WTC11 (cell line): Measurements from ENCODE around the gene PEX19. TPM values are rescaled to one million over a fixed set of nuclear protein-coding genes. Genes with fewer than 3 reads are reported as not detected.

Source experiments
- ATAC-seq: fragments of 200-7000 bp; cut with Tn5 transposase; 2 replicates; pipeline ENCODE4 v1.10.0; 2021; ENCODE audit warnings: mild to moderate bottlenecking, moderate library complexity
- CTCF ChIA-PET: fragments of 300-600 bp; sonication (Branson Sonifier 250); formaldehyde crosslinking; loops from one replicate; lab custom pipeline; 2021; ENCODE audit warnings: antibody characterized with exemption; lab: Charles Lee
- POLR2A ChIA-PET: fragments of 350-600 bp; sonication (Branson Sonifier 250); formaldehyde crosslinking; loops from one replicate; lab custom pipeline; 2021; ENCODE audit warnings: antibody characterized with exemption; lab: Charles Lee
- DNase-seq: peaks from one replicate; pipeline ENCODE4 v3.0.0; 2021; ENCODE audit warnings: low spot score
- H3K27ac Mint-ChIP-seq: 2 replicates; pipeline ENCODE4 v1.8.0; 2021; ENCODE audit warnings: mixed read lengths
- H3K27me3 Mint-ChIP-seq: 2 replicates; pipeline ENCODE4 v1.8.0; 2021; ENCODE audit warnings: low read depth, mild to moderate bottlenecking, moderate library complexity, mixed read lengths
- H3K36me3 Mint-ChIP-seq: 2 replicates; pipeline ENCODE4 v1.8.0; 2021; ENCODE audit warnings: mixed read lengths
- H3K4me1 Mint-ChIP-seq: 2 replicates; pipeline ENCODE4 v1.8.0; 2022; ENCODE audit warnings: mixed read lengths
- H3K4me3 Mint-ChIP-seq: 2 replicates; pipeline ENCODE4 v1.8.0; 2021; ENCODE audit warnings: mild to moderate bottlenecking, moderate library complexity, mixed read lengths
- H3K9me3 Mint-ChIP-seq: 2 replicates; pipeline ENCODE4 v1.8.0; 2021; ENCODE audit warnings: mixed read lengths
- ATF1 ChIP-seq: sonication (generic); formaldehyde crosslinking; IDR thresholded peaks from 2 replicates; pipeline ENCODE4 v1.8.1; 2023; ENCODE audit warnings: mild to moderate bottlenecking, moderate library complexity, missing genetic modification reagents
- ATF2 ChIP-seq: sonication (generic); formaldehyde crosslinking; IDR thresholded peaks from 2 replicates; pipeline ENCODE4 v1.8.1; 2022; ENCODE audit warnings: low read depth, missing genetic modification reagents, borderline replicate concordance
- ATF3 ChIP-seq: sonication (generic); formaldehyde crosslinking; conservative IDR thresholded peaks from 2 replicates; pipeline ENCODE4 v1.8.1; 2022; ENCODE audit warnings: mild to moderate bottlenecking, missing genetic modification reagents
- E2F1 ChIP-seq: sonication (generic); formaldehyde crosslinking; IDR thresholded peaks from 2 replicates; pipeline ENCODE4 v1.8.0; 2022; ENCODE audit warnings: mild to moderate bottlenecking, missing genetic modification reagents
- ESRRA ChIP-seq: sonication (generic); formaldehyde crosslinking; IDR thresholded peaks from 2 replicates; pipeline ENCODE4 v1.8.1; 2022; ENCODE audit warnings: mild to moderate bottlenecking, missing genetic modification reagents, borderline replicate concordance
- FOXK1 ChIP-seq: sonication (generic); formaldehyde crosslinking; IDR thresholded peaks from 2 replicates; pipeline ENCODE4 v1.8.0; 2022; ENCODE audit warnings: mild to moderate bottlenecking, moderate library complexity, missing genetic modification reagents
- GABPB1 ChIP-seq: sonication (generic); formaldehyde crosslinking; IDR thresholded peaks from 2 replicates; pipeline ENCODE4 v1.8.1; 2023; ENCODE audit warnings: mild to moderate bottlenecking, missing genetic modification reagents
- GRHL2 ChIP-seq: fragments of 250-450 bp; sonication (Bioruptor Pico); IDR thresholded peaks from 2 replicates; pipeline ENCODE4 v1.8.0; 2022; ENCODE audit warnings: mild to moderate bottlenecking, moderate library complexity; ENCODE audit not compliant: insufficient replicate concordance, severe bottlenecking
- IRF2 ChIP-seq: sonication (generic); formaldehyde crosslinking; IDR thresholded peaks from 2 replicates; pipeline ENCODE4 v1.8.0; 2022; ENCODE audit warnings: low read depth, missing genetic modification reagents, borderline replicate concordance
- JAZF1 ChIP-seq: fragments of 250-450 bp; sonication (Bioruptor Pico); IDR thresholded peaks from 2 replicates; pipeline ENCODE4 v1.9.0; 2021; ENCODE audit warnings: moderate library complexity, mild to moderate bottlenecking, inconsistent platforms
- MAX ChIP-seq: sonication (generic); formaldehyde crosslinking; IDR thresholded peaks from 2 replicates; pipeline ENCODE4 v1.8.0; 2022; ENCODE audit warnings: mild to moderate bottlenecking, missing genetic modification reagents
- MLX ChIP-seq: sonication (generic); formaldehyde crosslinking; IDR thresholded peaks from 2 replicates; pipeline ENCODE4 v1.8.1; 2023; ENCODE audit warnings: mild to moderate bottlenecking, missing genetic modification reagents, moderate library complexity
- OVOL2 ChIP-seq: fragments of 250-450 bp; sonication (Bioruptor Pico); IDR thresholded peaks from 2 replicates; pipeline ENCODE4 v1.9.0; 2021; ENCODE audit warnings: mild to moderate bottlenecking, borderline replicate concordance
- SMAD3 ChIP-seq: sonication (generic); formaldehyde crosslinking; IDR thresholded peaks from 2 replicates; pipeline ENCODE4 v1.8.0; 2022; ENCODE audit warnings: missing genetic modification reagents, mild to moderate bottlenecking, borderline replicate concordance
- SMAD4 ChIP-seq: sonication (generic); formaldehyde crosslinking; IDR thresholded peaks from 2 replicates; pipeline ENCODE4 v1.8.0; 2022; ENCODE audit warnings: mild to moderate bottlenecking, missing genetic modification reagents
- SOX15 ChIP-seq: fragments of 250-450 bp; sonication (Bioruptor Pico); IDR thresholded peaks from 2 replicates; pipeline ENCODE4 v1.9.0; 2021; ENCODE audit warnings: mild to moderate bottlenecking
- TP53 ChIP-seq: sonication (generic); formaldehyde crosslinking; IDR thresholded peaks from 2 replicates; pipeline ENCODE4 v1.8.1; 2023; ENCODE audit warnings: mild to moderate bottlenecking, missing genetic modification reagents
- ZMAT4 ChIP-seq: fragments of 250-450 bp; sonication (Bioruptor Pico); IDR thresholded peaks from 2 replicates; pipeline ENCODE4 v1.9.0; 2021; ENCODE audit warnings: mild to moderate bottlenecking
- ZNF121 ChIP-seq: sonication (generic); formaldehyde crosslinking; IDR thresholded peaks from 2 replicates; pipeline ENCODE4 v1.8.0; 2023; ENCODE audit warnings: missing genetic modification reagents
- ZNF219 ChIP-seq: sonication (generic); formaldehyde crosslinking; IDR thresholded peaks from 2 replicates; pipeline ENCODE4 v1.8.0; 2023; ENCODE audit warnings: missing genetic modification reagents, mild to moderate bottlenecking, borderline replicate concordance
- ZNF671 ChIP-seq: fragments of 250-450 bp; sonication (Bioruptor Pico); IDR thresholded peaks from 2 replicates; pipeline ENCODE4 v1.8.0; 2021; ENCODE audit warnings: mild to moderate bottlenecking
- ZSCAN18 ChIP-seq: fragments of 250-450 bp; sonication (Bioruptor Pico); IDR thresholded peaks from 2 replicates; pipeline ENCODE4 v2.1.2; 2022; ENCODE audit warnings: mild to moderate bottlenecking, moderate library complexity
- total RNA-seq: library from RNA; stranded (reverse); gene quantifications from 3 replicates; pipeline ENCODE4 v1.2.3, GENCODE V29; 2021

The PEX19 gene
- total RNA-seq, 1 experiment from 2014 or later: 85.2 TPM

GRCh38 chr1:160236806-160237205, 48.1 kb downstream of the PEX19 start (continued):
- no peak for TF ChIP-seq ESRRA (CRISPR knock-in tag)

GRCh38 chr1:160232911-160233310, 52.0 kb downstream of the PEX19 start:
- no peak for TF ChIP-seq ZNF219 (CRISPR knock-in tag)
- TF ChIP-seq ZMAT4 (CRISPR knock-in tag): no peak
- no peak for TF ChIP-seq ATF2 (CRISPR knock-in tag)
- TF ChIP-seq ATF3 (CRISPR knock-in tag): no peak
- TF ChIP-seq ATF1 (CRISPR knock-in tag): no peak
- no peak for TF ChIP-seq GABPB1 (CRISPR knock-in tag)
- TF ChIP-seq GRHL2: no peak
- TF ChIP-seq TP53 (CRISPR knock-in tag): no peak
- TF ChIP-seq ZSCAN18 (CRISPR knock-in tag): no peak
- TF ChIP-seq MLX (CRISPR knock-in tag): no peak
- TF ChIP-seq ZNF121 (CRISPR knock-in tag): no peak
- no peak for TF ChIP-seq MAX (CRISPR knock-in tag)
- POLR2A ChIA-PET: interaction anchor here (1.0 kb wide), 1 partner anchor 19 kb away, joined by 3 read pairs; no protein-coding TSS in a partner anchor
- CTCF ChIA-PET: interaction anchor here (0.8 to 4.0 kb wide), 8 partner anchors 13 to 144 kb away, joined by 3 to 29 read pairs (median 4); partner anchors contain the start of gene CASQ1
- no peaks in the 10 kb centered on the region for H3K27me3 Mint-ChIP-seq
- peaks cover 11% of the 10 kb centered on the region for H3K4me1 Mint-ChIP-seq
- H3K9me3 Mint-ChIP-seq: no peaks in the 10 kb centered on the region
- peaks cover 57% of the 10 kb centered on the region for H3K36me3 Mint-ChIP-seq
- no peak for DNase-seq
- no peak overlapping the region for H3K4me3 Mint-ChIP-seq
- ATAC-seq: no peak
- no peak overlapping the region for H3K27ac Mint-ChIP-seq

GRCh38 chr1:160228431-160228830, 56.5 kb downstream of the PEX19 start:
- no peak overlapping the region for H3K27ac Mint-ChIP-seq
- peaks cover 50% of the 10 kb centered on the region for H3K36me3 Mint-ChIP-seq
- CTCF ChIA-PET: interaction anchor here (0.6 to 2.5 kb wide), 8 partner anchors 9 to 151 kb away, joined by 3 to 10 read pairs (median 5); no protein-coding TSS in a partner anchor
- H3K4me1 Mint-ChIP-seq: peaks cover 1% of the 10 kb centered on the region; the same call in 1 of the 2 replicates
- H3K27me3 Mint-ChIP-seq: no peaks in the 10 kb centered on the region
- H3K4me3 Mint-ChIP-seq: no peak overlapping the region
- H3K9me3 Mint-ChIP-seq: no peaks in the 10 kb centered on the region
- no peak for ATAC-seq
- no peak for DNase-seq
- POLR2A ChIA-PET: interaction anchor here (0.7 kb wide), 1 partner anchor 406 kb away, joined by 4 read pairs; no protein-coding TSS in a partner anchor
- TF ChIP-seq SMAD3 (CRISPR knock-in tag) (no peak), SMAD4 (CRISPR knock-in tag) (no peak), FOXK1 (no peak)

GRCh38 chr1:160227561-160227960, 57.4 kb downstream of the PEX19 start:
- H3K9me3 Mint-ChIP-seq: no peaks in the 10 kb centered on the region
- no peaks in the 10 kb centered on the region for H3K4me1 Mint-ChIP-seq
- H3K4me3 Mint-ChIP-seq: no peak overlapping the region
- no peaks in the 10 kb centered on the region for H3K27me3 Mint-ChIP-seq
- ChIA-PET POLR2A (no interaction called here), CTCF (interaction anchor here (1.3 to 2.1 kb wide), 4 partner anchors 24 to 149 kb away, joined by 3 to 6 read pairs (median 5); no protein-coding TSS in a partner anchor)
- ATAC-seq: no peak
- no peak overlapping the region for H3K27ac Mint-ChIP-seq
- DNase-seq: no peak
- peaks cover 55% of the 10 kb centered on the region for H3K36me3 Mint-ChIP-seq
- TF ChIP-seq JAZF1 (CRISPR knock-in tag): no peak
- no peak for TF ChIP-seq E2F1 (CRISPR knock-in tag)
- no peak for TF ChIP-seq ATF1 (CRISPR knock-in tag)
- no peak for TF ChIP-seq SOX15 (CRISPR knock-in tag)
- TF ChIP-seq MLX (CRISPR knock-in tag): no peak
- no peak for TF ChIP-seq OVOL2
- no peak for TF ChIP-seq ATF3 (CRISPR knock-in tag)
- no peak for TF ChIP-seq ZNF671 (CRISPR knock-in tag)
- no peak for TF ChIP-seq IRF2 (CRISPR knock-in tag)
- no peak for TF ChIP-seq ATF2 (CRISPR knock-in tag)
